ENCODE measurements around the gene KDM1B.

DNA sequence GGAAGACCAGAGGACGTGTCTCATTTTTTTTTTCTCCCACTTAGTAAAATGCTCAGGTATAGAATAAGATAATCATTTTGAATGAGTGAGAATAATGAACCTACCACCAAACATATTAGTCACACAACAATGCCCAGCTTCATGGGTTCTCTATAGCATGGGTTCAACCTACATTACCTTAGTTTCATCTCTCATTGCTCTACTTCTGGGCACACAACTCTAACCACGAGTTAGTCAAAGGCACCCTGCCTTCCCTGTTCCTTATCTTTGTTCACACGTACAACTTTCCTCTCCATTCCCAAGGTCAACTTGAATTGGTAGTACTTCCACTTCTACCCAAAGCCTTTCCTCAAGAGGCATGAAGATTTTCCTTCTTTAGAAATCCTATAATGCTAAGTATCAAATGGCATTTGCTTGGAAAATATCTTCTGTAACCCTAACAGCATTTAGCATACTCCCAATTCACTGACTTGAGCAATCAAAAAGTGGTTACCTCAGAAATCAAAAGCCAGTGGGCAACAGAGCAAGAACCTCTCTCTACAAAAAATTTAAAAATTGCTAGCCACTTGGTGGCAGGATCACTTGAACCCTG, 88.2 kb downstream of the KDM1B start:
- TF ChIP-seq ARNTL (CRISPR knock-in tag; IDR thresholded peaks at IDR 0.05; ENCODE audit: borderline replicate concordance, low read depth): no peak
- TF ChIP-seq OSR1 (CRISPR knock-in tag; IDR thresholded peaks at IDR 0.05): no peak
- no peak for TF ChIP-seq GLIS3 (CRISPR knock-in tag; IDR thresholded peaks at IDR 0.05)
- TF ChIP-seq TCF4 (CRISPR knock-in tag; IDR thresholded peaks at IDR 0.05; ENCODE audit: borderline replicate concordance): no peak
- TF ChIP-seq, protein P1, sequence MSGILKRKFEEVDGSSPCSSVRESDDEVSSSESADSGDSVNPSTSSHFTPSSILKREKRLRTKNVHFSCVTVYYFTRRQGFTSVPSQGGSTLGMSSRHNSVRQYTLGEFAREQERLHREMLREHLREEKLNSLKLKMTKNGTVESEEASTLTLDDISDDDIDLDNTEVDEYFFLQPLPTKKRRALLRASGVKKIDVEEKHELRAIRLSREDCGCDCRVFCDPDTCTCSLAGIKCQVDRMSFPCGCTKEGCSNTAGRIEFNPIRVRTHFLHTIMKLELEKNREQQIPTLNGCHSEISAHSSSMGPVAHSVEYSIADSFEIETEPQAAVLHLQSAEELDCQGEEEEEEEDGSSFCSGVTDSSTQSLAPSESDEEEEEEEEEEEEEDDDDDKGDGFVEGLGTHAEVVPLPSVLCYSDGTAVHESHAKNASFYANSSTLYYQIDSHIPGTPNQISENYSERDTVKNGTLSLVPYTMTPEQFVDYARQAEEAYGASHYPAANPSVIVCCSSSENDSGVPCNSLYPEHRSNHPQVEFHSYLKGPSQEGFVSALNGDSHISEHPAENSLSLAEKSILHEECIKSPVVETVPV (CRISPR knock-in tag; IDR thresholded peaks at IDR 0.05): no peak
- TF ChIP-seq ZNF565 (CRISPR knock-in tag; conservative IDR thresholded peaks at IDR 0.05; ENCODE audit: low read depth): no peak
- no peak for TF ChIP-seq CSDC2 (CRISPR knock-in tag; IDR thresholded peaks at IDR 0.05)
- TF ChIP-seq ISL1 (CRISPR knock-in tag; IDR thresholded peaks at IDR 0.05): no peak
- TF ChIP-seq, protein P2, sequence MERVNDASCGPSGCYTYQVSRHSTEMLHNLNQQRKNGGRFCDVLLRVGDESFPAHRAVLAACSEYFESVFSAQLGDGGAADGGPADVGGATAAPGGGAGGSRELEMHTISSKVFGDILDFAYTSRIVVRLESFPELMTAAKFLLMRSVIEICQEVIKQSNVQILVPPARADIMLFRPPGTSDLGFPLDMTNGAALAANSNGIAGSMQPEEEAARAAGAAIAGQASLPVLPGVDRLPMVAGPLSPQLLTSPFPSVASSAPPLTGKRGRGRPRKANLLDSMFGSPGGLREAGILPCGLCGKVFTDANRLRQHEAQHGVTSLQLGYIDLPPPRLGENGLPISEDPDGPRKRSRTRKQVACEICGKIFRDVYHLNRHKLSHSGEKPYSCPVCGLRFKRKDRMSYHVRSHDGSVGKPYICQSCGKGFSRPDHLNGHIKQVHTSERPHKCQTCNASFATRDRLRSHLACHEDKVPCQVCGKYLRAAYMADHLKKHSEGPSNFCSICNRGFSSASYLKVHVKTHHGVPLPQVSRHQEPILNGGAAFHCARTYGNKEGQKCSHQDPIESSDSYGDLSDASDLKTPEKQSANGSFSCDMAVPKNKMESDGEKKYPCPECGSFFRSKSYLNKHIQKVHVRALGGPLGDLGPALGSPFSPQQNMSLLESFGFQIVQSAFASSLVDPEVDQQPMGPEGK (CRISPR knock-in tag; IDR thresholded peaks at IDR 0.05; ENCODE audit: borderline replicate concordance): no peak
- TF ChIP-seq, protein P3, sequence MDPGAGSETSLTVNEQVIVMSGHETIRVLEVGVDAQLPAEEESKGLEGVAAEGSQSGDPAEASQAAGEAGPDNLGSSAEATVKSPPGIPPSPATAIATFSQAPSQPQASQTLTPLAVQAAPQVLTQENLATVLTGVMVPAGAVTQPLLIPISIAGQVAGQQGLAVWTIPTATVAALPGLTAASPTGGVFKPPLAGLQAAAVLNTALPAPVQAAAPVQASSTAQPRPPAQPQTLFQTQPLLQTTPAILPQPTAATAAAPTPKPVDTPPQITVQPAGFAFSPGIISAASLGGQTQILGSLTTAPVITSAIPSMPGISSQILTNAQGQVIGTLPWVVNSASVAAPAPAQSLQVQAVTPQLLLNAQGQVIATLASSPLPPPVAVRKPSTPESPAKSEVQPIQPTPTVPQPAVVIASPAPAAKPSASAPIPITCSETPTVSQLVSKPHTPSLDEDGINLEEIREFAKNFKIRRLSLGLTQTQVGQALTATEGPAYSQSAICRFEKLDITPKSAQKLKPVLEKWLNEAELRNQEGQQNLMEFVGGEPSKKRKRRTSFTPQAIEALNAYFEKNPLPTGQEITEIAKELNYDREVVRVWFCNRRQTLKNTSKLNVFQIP (CRISPR knock-in tag; IDR thresholded peaks at IDR 0.05; ENCODE audit: borderline replicate concordance, low read depth): no peak
